ENCODE measurements around the gene SEPTIN8. TPM values are rescaled to one million over a fixed set of nuclear protein-coding genes. Genes with fewer than 3 reads are reported as not detected.

Gene SEPTIN8
- polyA plus RNA-seq, 1 of the 3 experiments (the other 2 are of a cell fraction): 54.9 TPM

DNA sequence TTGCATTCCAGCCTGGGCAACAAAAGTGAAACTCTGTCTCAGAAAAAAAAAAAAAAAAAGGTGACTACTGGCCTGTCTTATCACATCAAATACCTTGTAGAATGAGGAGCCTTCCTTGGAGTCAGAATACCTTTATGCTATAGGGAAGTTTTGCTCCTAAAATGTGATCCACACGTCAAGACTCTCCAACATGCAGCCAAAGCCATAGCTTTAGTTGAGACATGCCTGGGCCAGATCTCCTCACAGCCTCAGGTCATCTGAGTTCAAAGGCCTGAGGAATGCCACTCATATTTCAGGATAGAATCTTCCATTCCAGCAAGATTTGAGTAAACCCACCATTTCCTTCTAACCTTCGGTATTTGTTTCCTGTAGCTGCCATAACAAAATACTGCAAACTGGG is 22.4 kb upstream of the SEPTIN8 start:
- no peak overlapping the region for H3K27ac ChIP-seq (ENCODE audit: low read depth in 2 of 2, low read length in 1 of 2)
- no peak overlapping the region for H3K4me2 ChIP-seq
- H3K4me3 ChIP-seq (ENCODE audit: low read depth in 2 of 2, low read length in 1 of 2): no peak overlapping the region
- H4K20me1 ChIP-seq (ENCODE audit: insufficient read depth): no peaks in the 10 kb centered on the region
- 89% methylated on average over 2 of the region's 2 CpGs for WGBS (ENCODE audit: low lambda C conversion rate)
- no peaks in the 10 kb centered on the region for H3K27me3 ChIP-seq (ENCODE audit: insufficient read depth)
- H3K9ac ChIP-seq: no peak overlapping the region
- H3F3A ChIP-seq (replicated peaks; ENCODE audit: insufficient read depth): no peaks in the 10 kb centered on the region
- H3K79me2 ChIP-seq (ENCODE audit: insufficient read depth): no peaks in the 10 kb centered on the region
- no peak for DNase-seq
- ChIA-PET CTCF (interaction anchor here (1.1 to 2.7 kb wide), 2 partner anchors 12 to 21 kb away, joined by 3 to 15 read pairs; no protein-coding TSS in a partner anchor), POLR2A (no interaction called here)
- H3K36me3 ChIP-seq (replicated peaks in 1 of 2; ENCODE audit: control insufficient read depth in 1 of 2, insufficient read depth in 2 of 2, low read length in 1 of 2): no peaks in the 10 kb centered on the region
- TF ChIP-seq, protein P1, sequence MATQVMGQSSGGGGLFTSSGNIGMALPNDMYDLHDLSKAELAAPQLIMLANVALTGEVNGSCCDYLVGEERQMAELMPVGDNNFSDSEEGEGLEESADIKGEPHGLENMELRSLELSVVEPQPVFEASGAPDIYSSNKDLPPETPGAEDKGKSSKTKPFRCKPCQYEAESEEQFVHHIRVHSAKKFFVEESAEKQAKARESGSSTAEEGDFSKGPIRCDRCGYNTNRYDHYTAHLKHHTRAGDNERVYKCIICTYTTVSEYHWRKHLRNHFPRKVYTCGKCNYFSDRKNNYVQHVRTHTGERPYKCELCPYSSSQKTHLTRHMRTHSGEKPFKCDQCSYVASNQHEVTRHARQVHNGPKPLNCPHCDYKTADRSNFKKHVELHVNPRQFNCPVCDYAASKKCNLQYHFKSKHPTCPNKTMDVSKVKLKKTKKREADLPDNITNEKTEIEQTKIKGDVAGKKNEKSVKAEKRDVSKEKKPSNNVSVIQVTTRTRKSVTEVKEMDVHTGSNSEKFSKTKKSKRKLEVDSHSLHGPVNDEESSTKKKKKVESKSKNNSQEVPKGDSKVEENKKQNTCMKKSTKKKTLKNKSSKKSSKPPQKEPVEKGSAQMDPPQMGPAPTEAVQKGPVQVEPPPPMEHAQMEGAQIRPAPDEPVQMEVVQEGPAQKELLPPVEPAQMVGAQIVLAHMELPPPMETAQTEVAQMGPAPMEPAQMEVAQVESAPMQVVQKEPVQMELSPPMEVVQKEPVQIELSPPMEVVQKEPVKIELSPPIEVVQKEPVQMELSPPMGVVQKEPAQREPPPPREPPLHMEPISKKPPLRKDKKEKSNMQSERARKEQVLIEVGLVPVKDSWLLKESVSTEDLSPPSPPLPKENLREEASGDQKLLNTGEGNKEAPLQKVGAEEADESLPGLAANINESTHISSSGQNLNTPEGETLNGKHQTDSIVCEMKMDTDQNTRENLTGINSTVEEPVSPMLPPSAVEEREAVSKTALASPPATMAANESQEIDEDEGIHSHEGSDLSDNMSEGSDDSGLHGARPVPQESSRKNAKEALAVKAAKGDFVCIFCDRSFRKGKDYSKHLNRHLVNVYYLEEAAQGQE (IDR thresholded peaks at IDR 0.05; ENCODE audit: low read depth, low read length): no peak
- no peak for TF ChIP-seq NRF1 (IDR thresholded peaks at IDR 0.05; ENCODE audit: low read depth, low read length)
- TF ChIP-seq, protein P2, sequence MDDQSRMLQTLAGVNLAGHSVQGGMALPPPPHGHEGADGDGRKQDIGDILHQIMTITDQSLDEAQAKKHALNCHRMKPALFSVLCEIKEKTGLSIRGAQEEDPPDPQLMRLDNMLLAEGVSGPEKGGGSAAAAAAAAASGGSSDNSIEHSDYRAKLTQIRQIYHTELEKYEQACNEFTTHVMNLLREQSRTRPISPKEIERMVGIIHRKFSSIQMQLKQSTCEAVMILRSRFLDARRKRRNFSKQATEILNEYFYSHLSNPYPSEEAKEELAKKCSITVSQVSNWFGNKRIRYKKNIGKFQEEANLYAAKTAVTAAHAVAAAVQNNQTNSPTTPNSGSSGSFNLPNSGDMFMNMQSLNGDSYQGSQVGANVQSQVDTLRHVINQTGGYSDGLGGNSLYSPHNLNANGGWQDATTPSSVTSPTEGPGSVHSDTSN (IDR thresholded peaks at IDR 0.05): no peak
- no peak for TF ChIP-seq MEF2A (IDR thresholded peaks at IDR 0.05; ENCODE audit: borderline replicate concordance, low read depth)
- no peak for TF ChIP-seq CHD2 (IDR thresholded peaks at IDR 0.05; ENCODE audit: low read length, partially characterized antibody)
- no peak for TF ChIP-seq TEAD4 (IDR thresholded peaks at IDR 0.05; ENCODE audit: borderline replicate concordance, insufficient read depth)
- no peak for TF ChIP-seq MXI1 (IDR thresholded peaks at IDR 0.05; ENCODE audit: low read depth, low read length)
- TF ChIP-seq TAF1 (IDR thresholded peaks at IDR 0.05; ENCODE audit: borderline replicate concordance, low read depth, low read length): no peak
- TF ChIP-seq JUND (IDR thresholded peaks at IDR 0.05): no peak
- no peak for TF ChIP-seq EP300 (IDR thresholded peaks at IDR 0.05; ENCODE audit: borderline replicate concordance in 1 of 2, low read depth in 1 of 2, low read length in 1 of 2)
- H3K9me2 ChIP-seq: no peaks in the 10 kb centered on the region
- no peak overlapping the region for H2AFZ ChIP-seq (ENCODE audit: low read depth)
- H3K4me1 ChIP-seq (ENCODE audit: control insufficient read depth in 1 of 2, insufficient read depth in 2 of 2, low read depth in 1 of 2, low read length in 1 of 2): peaks cover 0 to 5% of the 10 kb centered on the region in 2 experiments; a peak in 1 of 4 replicates
- H3K9me3 ChIP-seq: no peaks in the 10 kb centered on the region

DNA sequence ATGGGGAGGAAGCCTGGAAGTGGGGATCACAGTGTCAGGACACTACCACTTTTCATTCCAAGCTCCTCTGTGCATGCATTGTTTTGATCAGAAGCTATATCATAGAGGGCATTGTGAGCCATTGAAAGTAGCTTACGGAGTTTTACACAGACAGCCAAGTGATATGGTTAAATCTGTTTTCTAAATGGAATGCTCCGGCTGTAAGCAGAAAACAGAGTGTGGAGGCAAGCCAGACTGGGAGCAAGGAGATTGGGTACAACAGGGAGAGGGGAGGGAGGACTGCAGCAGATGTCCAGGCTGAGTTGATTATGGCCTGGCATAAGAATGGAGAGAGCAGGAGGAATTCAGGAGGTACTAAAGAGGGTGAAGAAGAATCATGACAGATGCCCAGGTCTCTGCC is 20.6 kb upstream of the SEPTIN8 start:
- no peak for TF ChIP-seq SIN3A (IDR thresholded peaks at IDR 0.05; ENCODE audit: borderline replicate concordance, low read depth, low read length)
- no peak for TF ChIP-seq MEF2A (IDR thresholded peaks at IDR 0.05; ENCODE audit: borderline replicate concordance, low read depth)
- TF ChIP-seq, protein P2 (IDR thresholded peaks at IDR 0.05): no peak
- TF ChIP-seq SMC3 (IDR thresholded peaks at IDR 0.05; ENCODE audit: low read depth, low read length): no peak
- no peak for TF ChIP-seq NRF1 (IDR thresholded peaks at IDR 0.05; ENCODE audit: low read depth, low read length)
- no peak for TF ChIP-seq NFIC (IDR thresholded peaks at IDR 0.05; ENCODE audit: borderline replicate concordance)
- TF ChIP-seq YY1 (IDR thresholded peaks at IDR 0.05; ENCODE audit: low read depth): no peak
- TF ChIP-seq JUND (IDR thresholded peaks at IDR 0.05): no peak
- no peak for TF ChIP-seq POLR2AphosphoS5 (IDR thresholded peaks at IDR 0.05; ENCODE audit: low read depth, low read length)
- TF ChIP-seq GATA2 (CRISPR knock-in tag; IDR thresholded peaks at IDR 0.05): no peak
- TF ChIP-seq RAD21 (IDR thresholded peaks at IDR 0.05; ENCODE audit: low read length): no peak
- TF ChIP-seq RXRA (IDR thresholded peaks at IDR 0.05; ENCODE audit: borderline replicate concordance, low read depth): no peak
- TF ChIP-seq FOXJ3 (CRISPR knock-in tag; IDR thresholded peaks at IDR 0.05): no peak
- no peak for TF ChIP-seq TEAD4 (IDR thresholded peaks at IDR 0.05; ENCODE audit: borderline replicate concordance, insufficient read depth)
- TF ChIP-seq, protein P3, sequence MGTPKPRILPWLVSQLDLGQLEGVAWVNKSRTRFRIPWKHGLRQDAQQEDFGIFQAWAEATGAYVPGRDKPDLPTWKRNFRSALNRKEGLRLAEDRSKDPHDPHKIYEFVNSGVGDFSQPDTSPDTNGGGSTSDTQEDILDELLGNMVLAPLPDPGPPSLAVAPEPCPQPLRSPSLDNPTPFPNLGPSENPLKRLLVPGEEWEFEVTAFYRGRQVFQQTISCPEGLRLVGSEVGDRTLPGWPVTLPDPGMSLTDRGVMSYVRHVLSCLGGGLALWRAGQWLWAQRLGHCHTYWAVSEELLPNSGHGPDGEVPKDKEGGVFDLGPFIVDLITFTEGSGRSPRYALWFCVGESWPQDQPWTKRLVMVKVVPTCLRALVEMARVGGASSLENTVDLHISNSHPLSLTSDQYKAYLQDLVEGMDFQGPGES (IDR thresholded peaks at IDR 0.05; ENCODE audit: low read depth, low read length): no peak
- TF ChIP-seq CHD2 (IDR thresholded peaks at IDR 0.05; ENCODE audit: low read length, partially characterized antibody): no peak
- Histone ChIP-seq H3K27ac (ENCODE audit: low read depth in 2 of 2, low read length in 1 of 2) (no peak overlapping the region), H3K27me3 (ENCODE audit: insufficient read depth) (no peaks in the 10 kb centered on the region), H3F3A (replicated peaks; ENCODE audit: insufficient read depth) (no peaks in the 10 kb centered on the region), H2AFZ (ENCODE audit: low read depth) (0 out of 2 replicates have a peak overlapping the region, but pooled peaks have one; percentile 19), H3K9me2 (no peaks in the 10 kb centered on the region), H3K9me3 (no peaks in the 10 kb centered on the region), H3K9ac (no peak overlapping the region), H4K20me1 (ENCODE audit: insufficient read depth) (no peaks in the 10 kb centered on the region), H3K4me3 (ENCODE audit: low read depth in 2 of 2, low read length in 1 of 2) (no peak overlapping the region), H3K4me1 (ENCODE audit: control insufficient read depth in 1 of 2, insufficient read depth in 2 of 2, low read depth in 1 of 2, low read length in 1 of 2) (peaks cover 0 to 5% of the 10 kb centered on the region in 2 experiments; a peak in 1 of 4 replicates), H3K79me2 (ENCODE audit: insufficient read depth) (no peaks in the 10 kb centered on the region), H3K4me2 (no peak overlapping the region), H3K36me3 (replicated peaks in 1 of 2; ENCODE audit: control insufficient read depth in 1 of 2, insufficient read depth in 2 of 2, low read length in 1 of 2) (no peaks in the 10 kb centered on the region)
- POLR2A ChIA-PET: no interaction called here
- WGBS (ENCODE audit: low lambda C conversion rate): 72% methylated on average over 2 of the region's 2 CpGs
- DNase-seq: no peak
- CTCF ChIA-PET: interaction anchor here (0.7 to 2.7 kb wide), 4 partner anchors 11 to 1344 kb away, joined by 3 to 15 read pairs (median 3); no protein-coding TSS in a partner anchor
